ENCODE data around the gene HSPG2. TPM values are rescaled to one million over a fixed set of nuclear protein-coding genes. Genes with fewer than 3 reads are reported as not detected.

The HSPG2 gene
- total and polyA plus RNA-seq, 2 of the 8 experiments (the other 6 are each of a cell fraction or from before 2014, with no cell fraction given), result 17.8 to 111 TPM

DNA sequence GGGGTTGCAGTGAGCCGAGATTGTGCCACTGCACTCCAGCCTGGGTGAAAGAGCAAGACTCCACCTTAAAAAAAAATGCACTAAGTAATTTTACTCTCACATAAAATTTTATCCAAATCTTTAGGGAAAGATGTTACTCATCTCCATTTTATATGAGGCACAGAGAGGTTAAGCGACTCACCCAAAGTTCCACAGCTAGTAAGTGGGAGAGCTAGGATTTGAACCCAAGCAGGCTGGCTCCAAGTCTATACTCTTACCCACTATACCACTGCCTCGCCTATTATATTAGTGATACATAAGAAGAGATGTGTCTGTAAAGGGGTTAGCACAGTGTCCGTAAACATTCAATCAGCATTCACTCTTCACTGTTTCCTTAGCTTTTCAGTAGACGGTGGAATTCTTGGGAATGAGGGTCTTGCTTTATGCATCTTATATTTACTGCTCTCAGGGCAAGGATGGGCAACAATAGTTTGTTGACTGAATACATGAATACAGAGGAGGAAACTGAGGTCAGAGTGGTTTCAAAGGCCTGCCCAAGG is 109.9 kb downstream of the HSPG2 start:
- no peak for FAIRE-seq
- Histone ChIP-seq H3K4me1 (replicated peaks in 1 of 4; ENCODE audit: control insufficient read depth in 3 of 4, insufficient read depth in 4 of 4, low read length in 3 of 4) (no peaks in the 10 kb centered on the region; a peak in 1 of 7 replicates), H3K18ac (ENCODE audit: extremely low read depth, low read length) (no peak overlapping the region), H3K79me1 (ENCODE audit: low read depth, low read length) (no peaks in the 10 kb centered on the region), H2AFZ (ENCODE audit: low read length) (no peak overlapping the region), H3K4ac (replicated peaks; ENCODE audit: insufficient read length, low read depth, low read length) (no peak overlapping the region), H3K4me2 (ENCODE audit: insufficient read depth in 1 of 2, low read depth in 2 of 2, low read length in 2 of 2) (no peak overlapping the region), H3K27ac (ENCODE audit: low read depth, low read length) (no peak overlapping the region), H2BK5ac (ENCODE audit: low read depth, low read length) (no peak overlapping the region), H3K23ac (ENCODE audit: insufficient read length) (no peak overlapping the region), H3K4me3 (ENCODE audit: extremely low read depth in 1 of 4, insufficient read depth in 2 of 4, low read depth in 3 of 4, low read length in 4 of 4) (no peak overlapping the region), H4K91ac (replicated peaks; ENCODE audit: insufficient read length, low read length) (no peak overlapping the region), H2AK5ac (ENCODE audit: low read depth, low read length) (no peak overlapping the region), H2BK12ac (ENCODE audit: low read depth, low read length) (no peak overlapping the region), H4K8ac (ENCODE audit: extremely low read depth, insufficient read depth, low read length) (no peak overlapping the region), H3K79me2 (ENCODE audit: control insufficient read depth in 1 of 2, insufficient read depth in 2 of 2, low read length in 2 of 2) (no peaks in the 10 kb centered on the region), H2BK20ac (ENCODE audit: low read length) (no peak overlapping the region), H3K23me2 (ENCODE audit: low read depth, low read length) (no peaks in the 10 kb centered on the region), H2BK120ac (replicated peaks; ENCODE audit: low read depth, low read length) (no peak overlapping the region), H3K14ac (ENCODE audit: insufficient read length) (no peak overlapping the region), H4K20me1 (replicated peaks in 1 of 2; ENCODE audit: control insufficient read depth in 1 of 2, insufficient read depth in 2 of 2, low read length in 2 of 2) (peaks cover 0 to 5% of the 10 kb centered on the region in 2 experiments), H3K27me3 (replicated peaks in 1 of 4; ENCODE audit: control insufficient read depth in 3 of 4, extremely low read depth in 1 of 4, insufficient read depth in 3 of 4, low read length in 3 of 4) (no peaks in the 10 kb centered on the region; a peak in 1 of 7 replicates), H3K56ac (replicated peaks; ENCODE audit: insufficient read length, low read depth, low read length) (no peak overlapping the region), H4K5ac (ENCODE audit: insufficient read length, low read depth, low read length) (no peak overlapping the region), H3K9ac (replicated peaks in 1 of 4; ENCODE audit: extremely low read depth in 1 of 4, low read depth in 3 of 4, low read length in 3 of 4) (no peak overlapping the region), H3K9me3 (ENCODE audit: insufficient read depth in 2 of 2, low read depth in 1 of 2, low read length in 1 of 2) (no peaks in the 10 kb centered on the region), H2BK15ac (ENCODE audit: low read length) (no peak overlapping the region), H3K36me3 (ENCODE audit: control insufficient read depth in 2 of 4, insufficient read depth in 4 of 4, low read length in 3 of 4) (peaks cover 6 to 53% (median 38%) of the 10 kb centered on the region in 4 experiments; a peak in 7 of 8 replicates)
- DNase-seq (ENCODE audit: low read depth in 1 of 2, low spot score in 2 of 2), result no peak
- ChIA-PET POLR2A (ENCODE audit: partially characterized antibody) (interaction anchor here (1.6 kb wide), 1 partner anchor 8 kb away, joined by 4 read pairs; no protein-coding TSS in a partner anchor), CTCF (ENCODE audit: partially characterized antibody) (interaction anchor here (0.6 to 1.5 kb wide), 2 partner anchors 29 to 54 kb away, joined by 3 read pairs; no protein-coding TSS in a partner anchor)
- 88% methylated on average over 5 of the region's 5 CpGs; no CpG with 5 or more reads in 1 of the 2 experiments for WGBS, 2 experiments (ENCODE audit: extremely low coverage in 1 of 2, insufficient coverage in 1 of 2, insufficient read length in 1 of 2, insufficient replicate concordance in 2 of 2, low coverage in 1 of 2, low lambda C conversion rate in 2 of 2, missing lambda C conversion rate in 1 of 2)
- TF ChIP-seq KDM1A (IDR thresholded peaks at IDR 0.05; ENCODE audit: borderline replicate concordance, low read length) (no peak), TEAD4 (IDR thresholded peaks at IDR 0.05; ENCODE audit: low read depth, low read length) (no peak), CBX5 (IDR thresholded peaks at IDR 0.05; ENCODE audit: low read depth, low read length) (no peak), CHD1 (IDR thresholded peaks at IDR 0.05; ENCODE audit: low read depth, low read length) (no peak), TAF1 (IDR thresholded peaks at IDR 0.05; ENCODE audit: low read depth, low read length) (no peak), FOSL1 (IDR thresholded peaks at IDR 0.05; ENCODE audit: insufficient read depth, low read depth, low read length) (no peak), POU5F1 (IDR thresholded peaks at IDR 0.05; ENCODE audit: low read depth, low read length) (no peak), SIX5 (IDR thresholded peaks at IDR 0.05; ENCODE audit: low read depth, low read length) (no peak), PHF8 (conservative IDR thresholded peaks at IDR 0.05; ENCODE audit: low read depth, low read length) (no peak), SUZ12 (IDR thresholded peaks at IDR 0.05; ENCODE audit: low read length) (no peak), RBBP5 (IDR thresholded peaks at IDR 0.05; ENCODE audit: borderline replicate concordance, low read depth, low read length) (no peak), GTF2F1 (IDR thresholded peaks at IDR 0.05; ENCODE audit: borderline replicate concordance, low read depth, low read length) (no peak), MAFK (IDR thresholded peaks at IDR 0.05; ENCODE audit: low read depth, low read length) (no peak)
- TF ChIP-seq, protein P1, sequence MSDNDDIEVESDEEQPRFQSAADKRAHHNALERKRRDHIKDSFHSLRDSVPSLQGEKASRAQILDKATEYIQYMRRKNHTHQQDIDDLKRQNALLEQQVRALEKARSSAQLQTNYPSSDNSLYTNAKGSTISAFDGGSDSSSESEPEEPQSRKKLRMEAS (IDR thresholded peaks at IDR 0.05), result no peak
